K562 (cell line): ENCODE measurements around the gene HOXB6. TPM values are rescaled to one million over a fixed set of nuclear protein-coding genes. Genes with fewer than 3 reads are reported as not detected.

Experiments
- CBFA2T2 ChIP-seq: fragments of 450-650 bp; conservative IDR thresholded peaks from 2 replicates; pipeline ENCODE4 v1.6.1; 2017; ENCODE audit warnings: mild to moderate bottlenecking
- CBFB ChIP-seq: sonication (generic); formaldehyde crosslinking; IDR thresholded peaks from 2 replicates; pipeline ENCODE4 v1.4.0; 2020; ENCODE audit warnings: mild to moderate bottlenecking, missing genetic modification reagents
- CEBPG ChIP-seq, 3 experiments: fragments of 200-800 bp in 1 of 3; sonication (Bioruptor generic) in 1 of 3; sonication (generic) in 1 of 3; formaldehyde crosslinking in 1 of 3; IDR thresholded peaks in 2 of 3; conservative IDR thresholded peaks in 1 of 3; 2 replicates each; pipeline versions ENCODE4 v1.6.1 to v1.8.0; 2016 to 2022; ENCODE audit warnings: missing compliant biosample characterization in 2 of 3, missing genetic modification characterization in 2 of 3, mild to moderate bottlenecking in 1 of 3, missing genetic modification reagents in 1 of 3
- CXXC5 ChIP-seq: fragments of 250-450 bp; sonication (Bioruptor Pico); IDR thresholded peaks from 2 replicates; pipeline ENCODE4 v1.8.0; 2022; ENCODE audit warnings: inconsistent platforms, mild to moderate bottlenecking, moderate library complexity
- EGR1 ChIP-seq: fragments of 450-650 bp; conservative IDR thresholded peaks from 2 replicates; pipeline ENCODE4 v1.6.1; 2017; ENCODE audit warnings: mild to moderate bottlenecking
- EHMT2 ChIP-seq: fragments of 450-650 bp; IDR thresholded peaks from 2 replicates; pipeline ENCODE4 v1.6.1; 2018; ENCODE audit warnings: antibody characterized with exemption
- HDGF ChIP-seq: fragments of 450-650 bp; IDR thresholded peaks from 2 replicates; pipeline ENCODE4 v1.6.1; 2016
- KHSRP ChIP-seq: fragments of 450-650 bp; IDR thresholded peaks from 2 replicates; pipeline ENCODE4 v1.6.1; 2017
- MTA1 ChIP-seq: fragments of 450-650 bp; IDR thresholded peaks from 2 replicates; pipeline ENCODE4 v1.6.1; 2017; ENCODE audit warnings: borderline replicate concordance
- MXI1 ChIP-seq: IDR thresholded peaks from 2 replicates; pipeline ENCODE4 v1.6.1; 2011; ENCODE audit warnings: low read depth, mild to moderate bottlenecking, improper control_type of control experiment, low read length
- PML ChIP-seq: IDR thresholded peaks from 2 replicates; pipeline ENCODE4 v1.6.1; 2012; ENCODE audit warnings: low read length, inconsistent platforms
- RAD21 ChIP-seq, 2 experiments: fragments of 250-450 bp in 1 of 2; fragments of 450-650 bp in 1 of 2; sonication (Bioruptor Pico) in 1 of 2; formaldehyde crosslinking in 1 of 2; IDR thresholded peaks in 1 of 2; conservative IDR thresholded peaks in 1 of 2; 2 replicates each; pipeline versions ENCODE4 v1.4.0 to v1.8.0; 2020 to 2022; ENCODE audit warnings: mild to moderate bottlenecking in 2 of 2, moderate library complexity in 1 of 2
- RBBP5 ChIP-seq: fragments of 200-600 bp; sonication (generic); IDR thresholded peaks from 2 replicates; pipeline ENCODE4 v1.6.1; 2012; ENCODE audit warnings: borderline replicate concordance, mild to moderate bottlenecking, low read length, control low read depth, inconsistent platforms; ENCODE audit not compliant: insufficient read depth, poor library complexity, severe bottlenecking
- SMARCE1 ChIP-seq: fragments of 450-650 bp; IDR thresholded peaks from 2 replicates; pipeline ENCODE4 v1.7.1; 2016; ENCODE audit warnings: mild to moderate bottlenecking
- SRSF1 ChIP-seq: fragments of 200-400 bp; formaldehyde crosslinking; IDR thresholded peaks from 2 replicates; pipeline ENCODE4 v1.6.1; 2017; ENCODE audit warnings: mild to moderate bottlenecking, low read depth, low read length, moderate library complexity
- STAG1 ChIP-seq: sonication (generic); formaldehyde crosslinking; IDR thresholded peaks from 2 replicates; pipeline ENCODE4 v1.5.0; 2020; ENCODE audit warnings: missing genetic modification reagents, borderline replicate concordance
- TBP ChIP-seq: optimal IDR thresholded peaks from 2 replicates; pipeline ENCODE3; 2011; ENCODE audit warnings: low read depth, low read length, improper control_type of control experiment
- TGIF2 ChIP-seq: sonication (generic); formaldehyde crosslinking; IDR thresholded peaks from 2 replicates; pipeline ENCODE4 v1.8.1; 2022; ENCODE audit warnings: mild to moderate bottlenecking, missing genetic modification reagents, moderate library complexity
- WHSC1 ChIP-seq: IDR thresholded peaks from one replicate; pipeline ENCODE4 v1.6.1; 2012; ENCODE audit warnings: low read length, control low read depth, inconsistent platforms
- ZBTB1 ChIP-seq: sonication (generic); formaldehyde crosslinking; IDR thresholded peaks from 2 replicates; pipeline ENCODE4 v1.8.1; 2023; ENCODE audit warnings: missing genetic modification reagents, low read depth, mild to moderate bottlenecking, borderline replicate concordance
- ZNF133 ChIP-seq: fragments of 250-450 bp; sonication (Bioruptor Pico); IDR thresholded peaks from 2 replicates; pipeline ENCODE4 v1.4.0; 2020; ENCODE audit warnings: mild to moderate bottlenecking
- ZNF696 ChIP-seq: fragments of 250-450 bp; sonication (Bioruptor Pico); conservative IDR thresholded peaks from 2 replicates; pipeline ENCODE4 v1.4.0; 2020; ENCODE audit warnings: mild to moderate bottlenecking, moderate library complexity
- ZSCAN29 ChIP-seq: fragments of 450-650 bp; IDR thresholded peaks from 2 replicates; pipeline ENCODE4 v1.6.1; 2017
- polyA plus RNA-seq, 8 experiments: library from polyadenylated mRNA; depleted of rRNA in 4 of 8; stranded (reverse) in 5 of 8; unstranded in 3 of 8; fragments of >200 nt; fragmentation: Nextera tagmentation in 2 of 8; fragmentation: Illumina TruSeq in 1 of 8; extraction: Ambion mirVana in 2 of 8; extraction: Trizol in 1 of 8; gene quantifications; 2 replicates each; pipeline versions ENCODE4 v1.2.1 to v1.2.3, GENCODE V29; 2011 to 2014; ENCODE audit warnings: inconsistent platforms in 1 of 8, missing spikeins in 1 of 8
- total RNA-seq, 7 experiments: library from RNA; depleted of rRNA in 6 of 7; stranded (reverse); fragments of >200 nt in 6 of 7; fragmentation: Illumina TruSeq in 2 of 7; extraction: Trizol in 2 of 7; gene quantifications; 2 replicates each; pipeline versions ENCODE4 v1.2.1 to v1.2.3, GENCODE V29; 2011 to 2021; ENCODE audit warnings: low replicate concordance in 1 of 7
- TF ChIP-seq, protein P1 (sequence below): fragments of 450-650 bp; IDR thresholded peaks from 2 replicates; pipeline ENCODE4 v1.6.1; 2016
- TF ChIP-seq, protein P2 (sequence below): sonication (generic); formaldehyde crosslinking; IDR thresholded peaks from 2 replicates; pipeline ENCODE4 v1.8.1; 2023; ENCODE audit warnings: mild to moderate bottlenecking, missing genetic modification reagents
- TF ChIP-seq, protein P3 (sequence below), 2 experiments: IDR thresholded peaks; 2 replicates each; pipeline ENCODE4 v1.6.1; 2012; ENCODE audit warnings: improper control_type of control experiment in 2 of 2, low read depth in 2 of 2, low read length in 2 of 2, borderline replicate concordance in 1 of 2

The HOXB6 gene
- total and polyA plus RNA-seq, 9 of the 15 experiments (the other 6 are each of a cell fraction or from before 2014, with no cell fraction given) = 1.2 to 14.8 (median 4.9) TPM

DNA sequence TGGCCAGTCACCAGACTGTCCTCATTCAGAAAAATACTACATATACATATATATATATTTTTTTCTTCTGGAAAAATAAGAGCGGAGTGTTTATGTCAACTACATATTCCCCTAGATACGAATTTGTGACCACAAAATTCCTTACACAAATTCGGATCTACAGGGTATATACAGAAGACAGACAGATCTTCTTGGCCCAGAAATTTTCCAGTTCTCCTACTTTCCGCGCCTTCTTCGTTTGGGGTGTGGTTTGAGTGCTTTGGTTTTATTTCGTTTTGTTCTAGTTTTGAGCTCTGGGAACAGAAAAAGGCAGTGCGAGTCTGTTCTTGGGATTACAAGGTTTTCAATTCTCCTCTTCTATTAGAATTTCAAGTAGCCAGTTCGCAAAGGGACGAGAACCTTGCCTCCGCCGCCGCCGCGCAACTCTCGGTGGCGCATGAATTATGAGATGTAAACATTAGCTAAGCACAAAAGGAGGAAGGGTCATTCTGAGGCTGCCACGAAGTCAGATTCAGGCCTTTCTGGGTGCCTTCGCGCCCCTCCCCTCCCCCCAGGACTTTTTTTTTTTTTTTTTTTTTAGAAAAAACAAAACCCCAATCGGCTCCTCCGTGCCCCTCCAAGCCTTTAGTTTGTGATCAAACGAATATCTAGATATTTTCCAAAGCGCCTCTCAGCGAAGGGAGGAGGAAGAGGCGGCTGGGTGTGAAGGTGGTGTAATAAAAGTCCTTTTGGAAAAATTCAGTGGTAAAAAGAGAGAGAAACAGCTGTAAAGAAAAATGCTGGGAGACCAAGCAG, 24.8 kb downstream of the HOXB6 start (continued):
- TF ChIP-seq CEBPG (CRISPR knock-in tag; IDR thresholded peaks at IDR 0.05) = no peak
- no peak for TF ChIP-seq CEBPG (tag; conservative IDR thresholded peaks at IDR 0.05 in 1 of 2, IDR thresholded peaks at IDR 0.05 in 1 of 2)
- TF ChIP-seq EGR1 = no peak
- no peak for TF ChIP-seq SRSF1
- peak; percentile 50 for TF ChIP-seq CXXC5
- no peak for TF ChIP-seq ZNF133 (CRISPR knock-in tag)
- TF ChIP-seq MXI1 = no peak
- TF ChIP-seq SMARCE1 = no peak
- no peak for TF ChIP-seq ZNF696 (CRISPR knock-in tag)
- no peak for TF ChIP-seq ZBTB1 (CRISPR knock-in tag)
- peak; percentile 42 for TF ChIP-seq RBBP5
- peak; percentile 52 for TF ChIP-seq TBP
- no peak for TF ChIP-seq WHSC1
- TF ChIP-seq RAD21 (CRISPR knock-in tag; conservative IDR thresholded peaks at IDR 0.05 in 1 of 2, IDR thresholded peaks at IDR 0.05 in 1 of 2) = no peak
- no peak for TF ChIP-seq TGIF2 (CRISPR knock-in tag)
- TF ChIP-seq CBFB (CRISPR knock-in tag) = no peak
- no peak for TF ChIP-seq HDGF
- TF ChIP-seq PML = peak; percentile 14; the same call in 1 of the 2 replicates
- TF ChIP-seq, protein P1, sequence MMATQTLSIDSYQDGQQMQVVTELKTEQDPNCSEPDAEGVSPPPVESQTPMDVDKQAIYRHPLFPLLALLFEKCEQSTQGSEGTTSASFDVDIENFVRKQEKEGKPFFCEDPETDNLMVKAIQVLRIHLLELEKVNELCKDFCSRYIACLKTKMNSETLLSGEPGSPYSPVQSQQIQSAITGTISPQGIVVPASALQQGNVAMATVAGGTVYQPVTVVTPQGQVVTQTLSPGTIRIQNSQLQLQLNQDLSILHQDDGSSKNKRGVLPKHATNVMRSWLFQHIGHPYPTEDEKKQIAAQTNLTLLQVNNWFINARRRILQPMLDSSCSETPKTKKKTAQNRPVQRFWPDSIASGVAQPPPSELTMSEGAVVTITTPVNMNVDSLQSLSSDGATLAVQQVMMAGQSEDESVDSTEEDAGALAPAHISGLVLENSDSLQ = peak; percentile 68
- TF ChIP-seq KHSRP = peak; percentile 12; the same call in 1 of the 2 replicates
- TF ChIP-seq EHMT2 = no peak
- TF ChIP-seq, protein P2, sequence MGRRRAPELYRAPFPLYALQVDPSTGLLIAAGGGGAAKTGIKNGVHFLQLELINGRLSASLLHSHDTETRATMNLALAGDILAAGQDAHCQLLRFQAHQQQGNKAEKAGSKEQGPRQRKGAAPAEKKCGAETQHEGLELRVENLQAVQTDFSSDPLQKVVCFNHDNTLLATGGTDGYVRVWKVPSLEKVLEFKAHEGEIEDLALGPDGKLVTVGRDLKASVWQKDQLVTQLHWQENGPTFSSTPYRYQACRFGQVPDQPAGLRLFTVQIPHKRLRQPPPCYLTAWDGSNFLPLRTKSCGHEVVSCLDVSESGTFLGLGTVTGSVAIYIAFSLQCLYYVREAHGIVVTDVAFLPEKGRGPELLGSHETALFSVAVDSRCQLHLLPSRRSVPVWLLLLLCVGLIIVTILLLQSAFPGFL (CRISPR knock-in tag) = no peak
- TF ChIP-seq MTA1 = 0 out of 2 replicates have a peak, but pooled peaks have one; percentile 42
- TF ChIP-seq, protein P3, sequence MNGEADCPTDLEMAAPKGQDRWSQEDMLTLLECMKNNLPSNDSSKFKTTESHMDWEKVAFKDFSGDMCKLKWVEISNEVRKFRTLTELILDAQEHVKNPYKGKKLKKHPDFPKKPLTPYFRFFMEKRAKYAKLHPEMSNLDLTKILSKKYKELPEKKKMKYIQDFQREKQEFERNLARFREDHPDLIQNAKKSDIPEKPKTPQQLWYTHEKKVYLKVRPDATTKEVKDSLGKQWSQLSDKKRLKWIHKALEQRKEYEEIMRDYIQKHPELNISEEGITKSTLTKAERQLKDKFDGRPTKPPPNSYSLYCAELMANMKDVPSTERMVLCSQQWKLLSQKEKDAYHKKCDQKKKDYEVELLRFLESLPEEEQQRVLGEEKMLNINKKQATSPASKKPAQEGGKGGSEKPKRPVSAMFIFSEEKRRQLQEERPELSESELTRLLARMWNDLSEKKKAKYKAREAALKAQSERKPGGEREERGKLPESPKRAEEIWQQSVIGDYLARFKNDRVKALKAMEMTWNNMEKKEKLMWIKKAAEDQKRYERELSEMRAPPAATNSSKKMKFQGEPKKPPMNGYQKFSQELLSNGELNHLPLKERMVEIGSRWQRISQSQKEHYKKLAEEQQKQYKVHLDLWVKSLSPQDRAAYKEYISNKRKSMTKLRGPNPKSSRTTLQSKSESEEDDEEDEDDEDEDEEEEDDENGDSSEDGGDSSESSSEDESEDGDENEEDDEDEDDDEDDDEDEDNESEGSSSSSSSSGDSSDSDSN (IDR thresholded peaks at IDR 0.05; ENCODE audit: borderline replicate concordance in 1 of 2, low read depth in 2 of 2, low read length in 2 of 2) = peak in 1 of 2 experiments; percentile 64; a peak in 2 of 4 replicates
- no peak for TF ChIP-seq STAG1 (CRISPR knock-in tag)
- TF ChIP-seq CBFA2T2 = no peak
- TF ChIP-seq ZSCAN29 = no peak
